Measurements from ENCODE around the gene RYR1.
"Not testable (repeated sequence)": the region's sequence is repeated elsewhere in the genome, so short reads cannot be mapped to it uniquely, and the experiment has no call there.

The RYR1 gene

GRCh38 chr19:38577826-38578225 is 144.3 kb downstream of the RYR1 start:
- no peak for DNase-seq

- DNase-seq, result not testable (repeated sequence)
These were observed 145.8 kb downstream of the RYR1 start for GRCh38 chr19:38579304-38579703.

- no peak for DNase-seq
These were observed 146.6 kb downstream of the RYR1 start for GRCh38 chr19:38580080-38580479.

- no peak for DNase-seq
These were observed 149.9 kb downstream of the RYR1 start for GRCh38 chr19:38583219-38583984.

- no peak for DNase-seq
These were observed 150.5 kb downstream of the RYR1 start for GRCh38 chr19:38583985-38584305.

- DNase-seq, result no peak
These were observed 154.1 kb downstream of the RYR1 start for GRCh38 chr19:38587562-38587961.

GRCh38 chr19:38588041-38588440 is 154.6 kb downstream of the RYR1 start:
- DNase-seq, result no peak

GRCh38 chr19:38592940-38593339 is 159.4 kb downstream of the RYR1 start:
- DNase-seq, result no peak

DNA sequence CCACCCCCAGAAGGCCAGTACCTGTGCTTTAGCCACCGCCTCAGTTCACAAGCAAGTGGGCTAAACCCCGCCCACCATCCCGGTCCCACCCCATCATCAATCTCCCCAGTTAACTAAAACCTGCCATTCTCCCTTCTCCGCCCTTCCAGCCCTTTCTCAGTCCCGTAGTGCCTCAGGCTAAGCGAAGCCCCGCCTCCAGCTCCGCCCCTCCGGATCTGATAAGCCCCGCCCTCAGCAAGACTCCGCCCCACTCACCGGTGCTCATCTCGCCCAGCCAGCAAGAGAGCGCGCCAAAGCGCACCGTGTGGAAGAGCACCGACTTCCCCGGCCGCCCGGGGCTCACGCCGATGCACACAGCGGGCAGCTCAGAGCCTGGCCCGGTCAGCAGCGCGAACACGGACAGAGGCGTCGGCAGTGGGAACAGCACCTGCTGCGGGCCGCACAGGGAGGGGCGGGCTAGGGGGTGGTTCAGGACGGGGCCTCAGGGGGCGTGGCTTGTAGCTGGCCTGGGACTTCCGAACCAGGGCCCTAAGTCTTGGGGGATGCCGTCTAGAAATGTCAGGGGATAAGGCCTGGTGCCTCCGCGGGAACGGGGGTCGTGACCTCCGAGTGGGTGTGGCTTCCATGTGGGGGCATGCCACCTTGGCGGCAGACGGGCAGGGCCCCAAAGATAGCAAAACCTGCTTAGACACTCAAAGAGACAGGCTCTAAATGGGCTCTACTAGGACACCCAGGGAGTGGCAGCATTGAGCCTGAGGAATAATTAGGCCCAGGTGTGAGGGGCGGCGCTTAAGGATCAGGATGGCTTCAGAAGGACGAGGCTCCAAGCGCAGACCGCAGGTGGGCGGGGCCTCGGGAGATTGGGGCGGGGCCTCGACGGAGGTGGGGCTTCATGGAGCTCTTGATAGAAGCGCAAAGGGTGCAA is 162.8 kb downstream of the RYR1 start:
- DNase-seq, result peak; percentile 63

GRCh38 chr19:38597075-38597474 is 163.6 kb downstream of the RYR1 start:
- DNase-seq, result no peak

- no peak for DNase-seq
These were observed 166.2 kb downstream of the RYR1 start for GRCh38 chr19:38599722-38600121.

DNA sequence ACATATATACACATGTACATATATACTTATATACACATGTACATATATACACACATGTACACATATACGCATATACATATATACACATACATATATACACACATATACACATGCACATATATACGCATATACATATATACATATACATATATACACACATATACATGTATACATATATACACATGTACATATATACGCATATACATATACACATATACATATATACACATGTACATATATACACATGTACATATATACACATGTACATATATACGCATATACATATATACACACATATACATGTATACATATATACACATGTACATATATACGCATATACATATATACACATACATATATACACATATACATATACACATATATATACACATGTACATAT is 169.4 kb downstream of the RYR1 start:
- not testable (repeated sequence) for DNase-seq

DNA sequence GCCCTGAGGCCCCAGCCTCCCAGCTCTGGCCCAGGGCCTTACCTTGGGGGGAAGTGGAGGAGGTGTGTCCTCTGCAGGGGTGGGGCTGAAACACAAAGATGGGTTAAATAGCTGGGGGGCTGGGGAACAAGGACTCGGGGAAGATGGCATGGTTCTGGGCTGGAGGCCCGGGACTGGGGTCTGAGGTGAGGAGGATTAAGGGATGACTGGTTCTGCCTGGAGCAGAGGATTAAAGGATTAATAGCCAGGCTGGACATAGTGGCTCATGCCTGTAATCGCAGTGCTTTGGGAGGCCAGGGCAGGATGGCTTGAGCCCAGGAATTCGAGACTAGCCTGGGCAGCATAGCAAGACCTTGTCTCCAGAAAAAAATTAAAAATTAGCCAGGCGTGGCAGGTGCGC is 172.6 kb downstream of the RYR1 start:
- DNase-seq, result no peak

DNA sequence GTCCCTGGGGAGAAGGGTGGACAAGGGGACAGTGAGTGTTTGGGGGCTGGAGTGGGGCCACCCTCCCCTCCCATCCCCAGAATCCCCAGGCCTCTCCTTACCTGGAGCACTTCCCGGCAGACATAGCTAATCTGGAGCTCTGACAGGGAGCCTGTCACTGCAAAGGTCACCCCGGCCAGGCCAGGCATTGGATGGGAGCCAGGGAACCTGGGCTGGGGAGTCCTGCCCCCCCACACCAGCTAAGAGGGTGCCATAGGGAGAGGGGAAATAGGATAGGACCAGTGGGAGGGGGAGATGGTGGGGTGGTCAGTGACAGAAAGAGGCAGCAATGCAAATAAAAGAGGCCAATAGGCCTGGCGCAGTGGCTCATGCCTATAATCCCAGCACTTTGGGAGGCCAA is 180.8 kb downstream of the RYR1 start:
- DNase-seq, result no peak

- no peak for DNase-seq
These were observed 181.6 kb downstream of the RYR1 start for GRCh38 chr19:38615007-38615581.

DNA sequence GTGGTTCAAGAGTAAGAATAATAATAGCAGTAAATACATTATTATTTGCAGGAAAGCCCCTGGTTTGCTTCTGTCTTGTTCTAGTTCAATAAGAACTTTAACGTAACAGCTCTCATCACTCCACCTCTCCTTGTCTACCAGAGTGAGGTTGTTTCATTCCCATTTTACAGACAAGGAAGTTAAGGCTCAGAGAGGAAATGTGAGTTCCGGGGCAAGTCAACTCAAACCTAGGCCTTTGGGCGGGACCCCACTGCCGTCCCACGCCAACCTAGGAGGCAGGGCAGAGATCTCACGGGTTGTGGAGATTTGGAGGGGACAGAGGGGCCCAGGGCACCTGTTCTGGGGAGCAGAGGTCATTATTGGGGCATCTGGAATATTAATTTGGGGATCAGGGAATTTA is 182.8 kb downstream of the RYR1 start:
- no peak for DNase-seq

DNA sequence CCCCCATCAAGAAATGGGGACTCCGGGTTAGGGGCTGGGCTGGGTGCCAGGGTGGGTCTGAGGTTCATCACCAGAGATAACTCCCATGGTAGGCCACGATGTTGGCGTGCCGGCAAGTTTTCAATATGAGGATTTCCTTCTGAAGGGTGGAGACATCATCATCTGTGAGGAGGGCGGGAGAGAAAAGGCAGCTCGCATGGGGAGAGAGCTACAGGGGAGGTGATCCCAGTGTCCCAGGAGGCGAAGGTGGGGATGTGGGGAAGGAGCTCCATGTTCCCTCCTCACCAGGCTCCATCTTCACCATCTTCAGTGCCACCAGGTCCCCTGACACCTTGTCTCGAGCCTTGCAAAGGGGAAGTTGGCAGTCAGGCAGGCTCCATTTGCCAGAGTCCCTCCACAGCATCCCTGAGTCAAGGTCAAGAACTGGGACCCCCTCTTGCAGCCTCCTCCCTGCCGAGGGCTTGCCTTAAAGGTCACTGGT is 183.8 kb downstream of the RYR1 start:
- DNase-seq, result peak; percentile 42

DNA sequence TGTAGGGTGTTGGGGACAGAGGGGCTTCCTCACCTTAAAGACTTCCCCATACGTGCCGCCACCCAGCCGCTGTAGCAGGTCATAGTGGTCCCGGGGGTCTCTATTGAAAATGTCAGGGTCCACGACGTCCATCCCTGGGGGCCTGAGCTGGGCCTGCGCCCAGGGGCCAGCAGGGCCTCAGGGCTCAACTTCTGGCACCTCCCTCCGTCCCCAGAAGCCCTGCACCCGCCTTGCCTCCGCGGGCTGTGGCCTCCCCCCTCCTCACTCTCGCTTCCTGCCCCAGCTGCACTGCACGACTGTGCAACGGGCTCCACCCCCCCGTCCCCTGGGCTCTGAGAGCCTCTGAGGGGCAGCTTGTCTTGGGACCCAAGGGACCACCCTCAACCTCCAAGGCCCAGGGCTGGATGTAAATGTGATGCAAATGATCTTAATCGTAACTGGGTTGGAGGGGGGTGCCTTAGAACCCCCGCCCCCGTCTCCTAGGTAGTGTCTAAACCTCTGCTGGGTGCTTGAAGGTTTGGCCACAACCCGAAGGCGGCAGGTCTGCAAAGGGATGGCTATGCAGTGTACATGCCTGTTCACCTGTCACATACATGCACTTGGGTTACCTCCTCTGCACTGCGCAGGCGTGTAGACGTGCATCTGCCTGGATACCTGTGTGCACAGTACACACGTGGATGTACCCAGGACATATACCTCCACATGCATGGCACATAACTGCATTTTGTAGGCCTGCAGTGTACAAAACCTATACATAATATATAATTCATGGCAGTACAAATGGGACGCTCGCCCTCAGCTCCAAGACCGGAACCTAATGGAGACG is 184.5 kb downstream of the RYR1 start, which contains the start of gene MAP4K1:
Gene MAP4K1, minus strand, starts transcription at position 190 of the 826 bp plus-strand sequence. Its CDS starts 58 bp downstream, at position 132.
- DNase-seq, result peak; percentile 79

DNA sequence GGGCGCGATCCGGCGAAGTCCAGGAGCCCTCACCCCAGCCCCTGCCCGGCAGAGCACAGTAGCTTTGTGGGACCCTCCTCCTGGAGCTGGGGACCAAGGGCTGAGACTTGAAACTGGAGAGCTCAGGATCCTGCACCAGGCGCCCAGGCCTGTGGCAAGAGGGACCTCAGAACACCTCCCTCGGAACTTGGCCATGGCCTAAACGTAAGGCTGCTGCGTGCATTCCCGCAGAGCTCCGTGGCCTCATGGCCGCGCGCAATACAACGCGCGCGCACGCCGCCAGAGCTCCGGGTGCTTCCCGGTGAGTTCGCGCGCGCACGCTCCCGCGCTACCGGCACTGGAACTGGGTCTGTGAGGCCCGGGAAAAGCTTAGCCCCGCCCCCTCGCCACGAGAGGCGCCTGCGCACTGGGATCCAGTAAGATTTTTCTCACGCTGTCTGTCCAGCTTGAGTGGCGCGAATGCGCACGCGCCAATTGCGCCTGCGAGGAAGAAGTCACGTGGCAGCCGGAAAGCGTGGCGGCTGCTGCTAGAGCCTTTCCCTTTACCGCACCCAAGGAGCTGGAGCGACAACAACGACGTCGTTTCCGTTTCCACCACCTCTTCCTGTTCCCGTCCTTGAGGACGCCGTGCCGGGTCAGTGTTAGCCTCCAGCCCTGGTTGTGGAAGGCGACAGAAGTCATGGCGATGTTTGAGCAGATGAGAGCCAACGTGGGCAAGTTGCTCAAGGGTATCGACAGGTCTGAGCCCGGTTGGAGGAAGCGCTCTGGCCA is 185.3 kb downstream of the RYR1 start, which contains the start of gene EIF3K:
Gene EIF3K, plus strand, starts transcription at position 599 of the 771 bp plus-strand sequence. Its CDS starts 81 bp downstream, at position 680.
- DNase-seq, result peak; percentile 99

GRCh38 chr19:38619361-38620174 is 186.1 kb downstream of the RYR1 start:
- DNase-seq, result no peak

GRCh38 chr19:38624822-38625221 is 191.3 kb downstream of the RYR1 start:
- DNase-seq, result no peak

Measured in activated CD4-positive, alpha-beta T cell treated with anti-CD3 and anti-CD28 coated beads for 48 hours (primary cell).